Measurements from ENCODE around the gene ADCY9. TPM values are rescaled to one million over a fixed set of nuclear protein-coding genes. Genes with fewer than 3 reads are reported as not detected.

The ADCY9 gene
- total RNA-seq, 1 experiment from 2014 or later = 9.8 TPM

- ATAC-seq = no peak
- no peak for DNase-seq (ENCODE audit: low read depth, low spot score)
- 0 out of 2 replicates have a peak, but pooled peaks cover 3% of the 10 kb centered on the region for H3K79me2 ChIP-seq (ENCODE audit: insufficient read depth, low read length)
- H3K27me3 ChIP-seq (ENCODE audit: insufficient read depth, low read length) = no peaks in the 10 kb centered on the region
- no peaks in the 10 kb centered on the region for H3K9me2 ChIP-seq (ENCODE audit: insufficient read depth)
- ChIA-PET CTCF (no interaction called here), RAD21 (ENCODE audit: low non-redundant PET in 1 of 2, low total read pairs in 2 of 2, uncharacterized antibody in 2 of 2, unreplicated experiment in 2 of 2) (no interaction called here), POLR2A (no interaction called here)
- H3K4me1 ChIP-seq (ENCODE audit: control insufficient read depth in 1 of 2, insufficient read depth in 2 of 2, low read length in 2 of 2) = no peaks in the 10 kb centered on the region
- no peak overlapping the region for H3K9ac ChIP-seq (ENCODE audit: low read length)
- no peak overlapping the region for H3K4me2 ChIP-seq (ENCODE audit: low read length)
- H3K4me3 ChIP-seq (replicated peaks in 1 of 2; ENCODE audit: low read depth in 1 of 2, low read length in 2 of 2) = no peak overlapping the region
- H3K9me3 ChIP-seq (ENCODE audit: control insufficient read depth in 1 of 2, insufficient read depth in 1 of 2, low read depth in 1 of 2, low read length in 2 of 2) = no peaks in the 10 kb centered on the region
- BruUV-seq (replicated peaks) = no TSS peak
- no peak overlapping the region for H2AFZ ChIP-seq (ENCODE audit: low read depth, low read length, poor library complexity, severe bottlenecking)
- no peaks in the 10 kb centered on the region for H4K20me1 ChIP-seq (ENCODE audit: insufficient read depth)
- TF ChIP-seq, protein P1, sequence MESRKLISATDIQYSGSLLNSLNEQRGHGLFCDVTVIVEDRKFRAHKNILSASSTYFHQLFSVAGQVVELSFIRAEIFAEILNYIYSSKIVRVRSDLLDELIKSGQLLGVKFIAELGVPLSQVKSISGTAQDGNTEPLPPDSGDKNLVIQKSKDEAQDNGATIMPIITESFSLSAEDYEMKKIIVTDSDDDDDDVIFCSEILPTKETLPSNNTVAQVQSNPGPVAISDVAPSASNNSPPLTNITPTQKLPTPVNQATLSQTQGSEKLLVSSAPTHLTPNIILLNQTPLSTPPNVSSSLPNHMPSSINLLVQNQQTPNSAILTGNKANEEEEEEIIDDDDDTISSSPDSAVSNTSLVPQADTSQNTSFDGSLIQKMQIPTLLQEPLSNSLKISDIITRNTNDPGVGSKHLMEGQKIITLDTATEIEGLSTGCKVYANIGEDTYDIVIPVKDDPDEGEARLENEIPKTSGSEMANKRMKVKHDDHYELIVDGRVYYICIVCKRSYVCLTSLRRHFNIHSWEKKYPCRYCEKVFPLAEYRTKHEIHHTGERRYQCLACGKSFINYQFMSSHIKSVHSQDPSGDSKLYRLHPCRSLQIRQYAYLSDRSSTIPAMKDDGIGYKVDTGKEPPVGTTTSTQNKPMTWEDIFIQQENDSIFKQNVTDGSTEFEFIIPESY (IDR thresholded peaks at IDR 0.05; ENCODE audit: extremely low read depth, insufficient replicate concordance, low read length) = no peak
- TF ChIP-seq CEBPB (IDR thresholded peaks at IDR 0.05; ENCODE audit: low read depth) (no peak), SRF (IDR thresholded peaks at IDR 0.05; ENCODE audit: low read depth) (no peak), EZH2phosphoT487 (IDR thresholded peaks at IDR 0.05; ENCODE audit: borderline replicate concordance) (no peak), SP1 (IDR thresholded peaks at IDR 0.05; ENCODE audit: low read depth) (no peak), RAD21 (IDR thresholded peaks at IDR 0.05; ENCODE audit: low read depth) (no peak), EGR1 (IDR thresholded peaks at IDR 0.05; ENCODE audit: low read depth) (no peak), POLR2A (IDR thresholded peaks at IDR 0.05; ENCODE audit: borderline replicate concordance, extremely low read depth, insufficient read depth, insufficient read length) (no peak), ELF1 (IDR thresholded peaks at IDR 0.05; ENCODE audit: borderline replicate concordance, low read depth) (no peak), ZFX (IDR thresholded peaks at IDR 0.05) (no peak), EZH2 (IDR thresholded peaks at IDR 0.05) (no peak), TCF7L2 (IDR thresholded peaks at IDR 0.05; ENCODE audit: borderline replicate concordance, extremely low read depth, insufficient read depth, insufficient read length) (no peak), SIN3A (IDR thresholded peaks at IDR 0.05; ENCODE audit: low read depth) (no peak), POLR2AphosphoS5 (IDR thresholded peaks at IDR 0.05; ENCODE audit: low read depth, low read length) (no peak)
- TF ChIP-seq, protein P2, sequence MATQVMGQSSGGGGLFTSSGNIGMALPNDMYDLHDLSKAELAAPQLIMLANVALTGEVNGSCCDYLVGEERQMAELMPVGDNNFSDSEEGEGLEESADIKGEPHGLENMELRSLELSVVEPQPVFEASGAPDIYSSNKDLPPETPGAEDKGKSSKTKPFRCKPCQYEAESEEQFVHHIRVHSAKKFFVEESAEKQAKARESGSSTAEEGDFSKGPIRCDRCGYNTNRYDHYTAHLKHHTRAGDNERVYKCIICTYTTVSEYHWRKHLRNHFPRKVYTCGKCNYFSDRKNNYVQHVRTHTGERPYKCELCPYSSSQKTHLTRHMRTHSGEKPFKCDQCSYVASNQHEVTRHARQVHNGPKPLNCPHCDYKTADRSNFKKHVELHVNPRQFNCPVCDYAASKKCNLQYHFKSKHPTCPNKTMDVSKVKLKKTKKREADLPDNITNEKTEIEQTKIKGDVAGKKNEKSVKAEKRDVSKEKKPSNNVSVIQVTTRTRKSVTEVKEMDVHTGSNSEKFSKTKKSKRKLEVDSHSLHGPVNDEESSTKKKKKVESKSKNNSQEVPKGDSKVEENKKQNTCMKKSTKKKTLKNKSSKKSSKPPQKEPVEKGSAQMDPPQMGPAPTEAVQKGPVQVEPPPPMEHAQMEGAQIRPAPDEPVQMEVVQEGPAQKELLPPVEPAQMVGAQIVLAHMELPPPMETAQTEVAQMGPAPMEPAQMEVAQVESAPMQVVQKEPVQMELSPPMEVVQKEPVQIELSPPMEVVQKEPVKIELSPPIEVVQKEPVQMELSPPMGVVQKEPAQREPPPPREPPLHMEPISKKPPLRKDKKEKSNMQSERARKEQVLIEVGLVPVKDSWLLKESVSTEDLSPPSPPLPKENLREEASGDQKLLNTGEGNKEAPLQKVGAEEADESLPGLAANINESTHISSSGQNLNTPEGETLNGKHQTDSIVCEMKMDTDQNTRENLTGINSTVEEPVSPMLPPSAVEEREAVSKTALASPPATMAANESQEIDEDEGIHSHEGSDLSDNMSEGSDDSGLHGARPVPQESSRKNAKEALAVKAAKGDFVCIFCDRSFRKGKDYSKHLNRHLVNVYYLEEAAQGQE (IDR thresholded peaks at IDR 0.05; ENCODE audit: low read depth) = no peak
- TF ChIP-seq, protein P3, sequence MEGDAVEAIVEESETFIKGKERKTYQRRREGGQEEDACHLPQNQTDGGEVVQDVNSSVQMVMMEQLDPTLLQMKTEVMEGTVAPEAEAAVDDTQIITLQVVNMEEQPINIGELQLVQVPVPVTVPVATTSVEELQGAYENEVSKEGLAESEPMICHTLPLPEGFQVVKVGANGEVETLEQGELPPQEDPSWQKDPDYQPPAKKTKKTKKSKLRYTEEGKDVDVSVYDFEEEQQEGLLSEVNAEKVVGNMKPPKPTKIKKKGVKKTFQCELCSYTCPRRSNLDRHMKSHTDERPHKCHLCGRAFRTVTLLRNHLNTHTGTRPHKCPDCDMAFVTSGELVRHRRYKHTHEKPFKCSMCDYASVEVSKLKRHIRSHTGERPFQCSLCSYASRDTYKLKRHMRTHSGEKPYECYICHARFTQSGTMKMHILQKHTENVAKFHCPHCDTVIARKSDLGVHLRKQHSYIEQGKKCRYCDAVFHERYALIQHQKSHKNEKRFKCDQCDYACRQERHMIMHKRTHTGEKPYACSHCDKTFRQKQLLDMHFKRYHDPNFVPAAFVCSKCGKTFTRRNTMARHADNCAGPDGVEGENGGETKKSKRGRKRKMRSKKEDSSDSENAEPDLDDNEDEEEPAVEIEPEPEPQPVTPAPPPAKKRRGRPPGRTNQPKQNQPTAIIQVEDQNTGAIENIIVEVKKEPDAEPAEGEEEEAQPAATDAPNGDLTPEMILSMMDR (IDR thresholded peaks at IDR 0.05 in 2 of 3, conservative IDR thresholded peaks at IDR 0.05 in 1 of 3; ENCODE audit: borderline replicate concordance in 1 of 3, insufficient read depth in 1 of 3, low read depth in 2 of 3, low read length in 2 of 3) = no peak
- no peak overlapping the region for H3K27ac ChIP-seq (ENCODE audit: low read depth, low read length)
- intact Hi-C loops (cut with micrococcal nuclease) = no loop called here
- H3K36me3 ChIP-seq (ENCODE audit: control insufficient read depth in 1 of 2, insufficient read depth in 2 of 2, low read length in 2 of 2) = no peaks in the 10 kb centered on the region
Measured at GRCh38 chr16:4109250-4109736, 6.9 kb downstream of the ADCY9 start.

Data from HCT116 (cell line).